ENCODE data around the gene PANK4. TPM values are rescaled to one million over a fixed set of nuclear protein-coding genes. Genes with fewer than 3 reads are reported as not detected.

Gene PANK4
- total RNA-seq, 1 experiment from 2014 or later = 22.1 TPM

DNA sequence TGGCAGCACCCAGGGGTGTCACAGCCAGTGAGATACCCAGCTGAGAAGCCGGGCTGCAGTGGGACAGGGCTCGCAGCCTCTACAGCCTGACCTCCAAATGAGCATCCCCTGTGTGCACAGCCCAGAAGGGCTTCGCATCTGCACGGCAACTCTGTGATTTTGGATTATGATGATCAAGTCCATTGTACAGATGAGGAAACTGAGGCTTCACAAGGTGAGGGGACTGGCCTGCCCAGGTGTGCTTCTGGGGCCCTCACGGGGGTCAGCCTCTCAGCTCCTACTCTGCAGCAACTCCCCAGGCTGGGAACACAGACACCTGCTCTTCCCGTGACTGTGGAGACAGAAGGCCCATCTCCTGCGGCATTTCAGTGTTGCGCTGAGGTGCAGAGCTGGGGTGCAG, 12.5 kb upstream of the PANK4 start:
- TF ChIP-seq, protein P1, sequence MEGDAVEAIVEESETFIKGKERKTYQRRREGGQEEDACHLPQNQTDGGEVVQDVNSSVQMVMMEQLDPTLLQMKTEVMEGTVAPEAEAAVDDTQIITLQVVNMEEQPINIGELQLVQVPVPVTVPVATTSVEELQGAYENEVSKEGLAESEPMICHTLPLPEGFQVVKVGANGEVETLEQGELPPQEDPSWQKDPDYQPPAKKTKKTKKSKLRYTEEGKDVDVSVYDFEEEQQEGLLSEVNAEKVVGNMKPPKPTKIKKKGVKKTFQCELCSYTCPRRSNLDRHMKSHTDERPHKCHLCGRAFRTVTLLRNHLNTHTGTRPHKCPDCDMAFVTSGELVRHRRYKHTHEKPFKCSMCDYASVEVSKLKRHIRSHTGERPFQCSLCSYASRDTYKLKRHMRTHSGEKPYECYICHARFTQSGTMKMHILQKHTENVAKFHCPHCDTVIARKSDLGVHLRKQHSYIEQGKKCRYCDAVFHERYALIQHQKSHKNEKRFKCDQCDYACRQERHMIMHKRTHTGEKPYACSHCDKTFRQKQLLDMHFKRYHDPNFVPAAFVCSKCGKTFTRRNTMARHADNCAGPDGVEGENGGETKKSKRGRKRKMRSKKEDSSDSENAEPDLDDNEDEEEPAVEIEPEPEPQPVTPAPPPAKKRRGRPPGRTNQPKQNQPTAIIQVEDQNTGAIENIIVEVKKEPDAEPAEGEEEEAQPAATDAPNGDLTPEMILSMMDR (IDR thresholded peaks at IDR 0.05; ENCODE audit: unreplicated experiment) = no peak
- H3K27me3 Mint-ChIP-seq (ENCODE audit: insufficient read depth, unreplicated experiment) = no peaks in the 10 kb centered on the region
- POLR2A ChIA-PET = no interaction called here
- peaks cover 6% of the 10 kb centered on the region for H3K36me3 Mint-ChIP-seq (ENCODE audit: insufficient read depth, unreplicated experiment)
- H3K27ac Mint-ChIP-seq (ENCODE audit: low read depth, unreplicated experiment) = no peak overlapping the region
- CTCF ChIA-PET = interaction anchor here (0.6 kb wide), 1 partner anchor 18 kb away, joined by 3 read pairs; no protein-coding TSS in a partner anchor
- no peak overlapping the region for H3K4me3 Mint-ChIP-seq (ENCODE audit: unreplicated experiment)
- no peak for DNase-seq (ENCODE audit: unreplicated experiment)
- no TSS peak for BruUV-seq (replicated peaks)
- intact Hi-C loops (cut with micrococcal nuclease) = no loop called here
- peaks cover 34% of the 10 kb centered on the region for H3K4me1 Mint-ChIP-seq (ENCODE audit: insufficient read depth, unreplicated experiment)
- no peaks in the 10 kb centered on the region for H3K9me3 Mint-ChIP-seq (ENCODE audit: unreplicated experiment)

DNA sequence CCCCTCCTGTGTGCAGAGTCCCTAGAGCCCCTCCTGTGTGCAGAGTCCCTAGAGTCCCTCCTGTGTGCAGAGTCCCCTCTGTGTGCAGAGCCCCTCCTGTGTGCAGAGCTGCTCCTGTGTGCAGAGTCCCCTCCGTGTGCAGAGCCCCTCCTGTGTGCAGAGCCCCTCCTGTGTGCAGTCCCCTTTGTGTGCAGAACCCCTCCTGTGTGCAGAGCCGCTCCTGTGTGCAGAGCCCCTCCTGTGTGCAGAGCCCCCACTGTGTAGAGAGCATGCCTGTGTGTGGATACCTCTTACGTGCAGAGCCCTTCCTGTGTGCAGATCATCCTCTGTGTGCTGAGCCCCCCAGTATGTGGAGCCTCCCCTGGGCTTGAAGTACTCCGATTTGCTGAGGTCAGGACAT, 12.0 kb upstream of the PANK4 start:
- DNase-seq (ENCODE audit: unreplicated experiment) = no peak
- no peaks in the 10 kb centered on the region for H3K27me3 Mint-ChIP-seq (ENCODE audit: insufficient read depth, unreplicated experiment)
- TF ChIP-seq, protein P1 (IDR thresholded peaks at IDR 0.05; ENCODE audit: unreplicated experiment) = no peak
- H3K27ac Mint-ChIP-seq (ENCODE audit: low read depth, unreplicated experiment) = no peak overlapping the region
- no peak overlapping the region for H3K4me3 Mint-ChIP-seq (ENCODE audit: unreplicated experiment)
- CTCF ChIA-PET = interaction anchor here (0.6 kb wide), 1 partner anchor 17 kb away, joined by 3 read pairs; no protein-coding TSS in a partner anchor
- intact Hi-C loops (cut with micrococcal nuclease) = no loop called here
- POLR2A ChIA-PET = interaction anchor here (1.4 kb wide), 1 partner anchor 12 kb away, joined by 3 read pairs; the partner anchor contains the start of gene PANK4
- H3K36me3 Mint-ChIP-seq (ENCODE audit: insufficient read depth, unreplicated experiment) = peaks cover 6% of the 10 kb centered on the region
- peaks cover 39% of the 10 kb centered on the region for H3K4me1 Mint-ChIP-seq (ENCODE audit: insufficient read depth, unreplicated experiment)
- no peaks in the 10 kb centered on the region for H3K9me3 Mint-ChIP-seq (ENCODE audit: unreplicated experiment)
- no TSS peak for BruUV-seq (replicated peaks)

DNA sequence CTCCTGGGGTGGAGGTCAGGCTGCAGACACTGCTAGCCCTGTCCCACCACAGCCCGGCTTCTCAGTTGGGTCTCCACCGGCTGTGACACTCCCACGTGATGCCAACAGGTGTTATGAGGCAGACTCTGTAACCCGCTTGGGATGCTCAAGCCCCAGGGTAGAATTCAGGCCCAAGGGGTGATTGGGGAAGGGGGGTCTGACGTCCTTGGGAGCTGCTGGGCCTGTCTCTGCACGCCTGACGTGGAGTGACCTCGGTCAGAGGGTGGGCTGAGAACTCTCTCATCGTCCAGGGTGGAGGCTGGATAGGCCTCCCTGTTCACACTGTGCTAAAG, 11.4 kb upstream of the PANK4 start:
- CTCF ChIA-PET = interaction anchor here (0.6 kb wide), 1 partner anchor 21 kb away, joined by 3 read pairs; no protein-coding TSS in a partner anchor
- intact Hi-C loops (cut with micrococcal nuclease) = no loop called here
- Mint-ChIP-seq H3K27ac (ENCODE audit: low read depth, unreplicated experiment) (no peak overlapping the region), H3K4me3 (ENCODE audit: unreplicated experiment) (no peak overlapping the region), H3K4me1 (ENCODE audit: insufficient read depth, unreplicated experiment) (peaks cover 43% of the 10 kb centered on the region), H3K9me3 (ENCODE audit: unreplicated experiment) (no peaks in the 10 kb centered on the region), H3K27me3 (ENCODE audit: insufficient read depth, unreplicated experiment) (no peaks in the 10 kb centered on the region), H3K36me3 (ENCODE audit: insufficient read depth, unreplicated experiment) (peaks cover 6% of the 10 kb centered on the region)
- no peak for DNase-seq (ENCODE audit: unreplicated experiment)
- no TSS peak for BruUV-seq (replicated peaks)
- POLR2A ChIA-PET = interaction anchor here (1.4 kb wide), 1 partner anchor 12 kb away, joined by 3 read pairs; the partner anchor contains the start of gene PANK4
- TF ChIP-seq, protein P1 (IDR thresholded peaks at IDR 0.05; ENCODE audit: unreplicated experiment) = no peak

DNA sequence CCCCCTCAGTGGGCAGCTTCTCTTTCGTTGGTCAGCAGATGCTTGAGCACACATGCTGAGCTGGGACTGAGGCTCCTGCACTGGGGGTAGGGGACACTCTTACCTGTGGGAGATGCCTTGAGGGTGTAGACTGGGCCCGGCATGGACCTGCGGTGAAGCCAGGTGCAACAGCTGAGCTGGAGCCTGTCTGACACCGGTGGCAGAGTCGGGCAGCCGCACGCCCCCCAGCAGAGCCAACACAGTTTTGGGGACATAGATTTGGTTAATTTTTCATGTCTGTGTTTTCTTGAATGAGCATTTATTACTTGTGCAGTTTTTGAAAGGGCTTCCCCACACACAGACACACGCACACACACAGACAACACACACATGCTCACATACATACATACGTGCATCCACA, 9.6 kb upstream of the PANK4 start:
- TF ChIP-seq, protein P1 (IDR thresholded peaks at IDR 0.05; ENCODE audit: unreplicated experiment) = no peak
- H3K27ac Mint-ChIP-seq (ENCODE audit: low read depth, unreplicated experiment) = no peak overlapping the region
- peaks cover 6% of the 10 kb centered on the region for H3K36me3 Mint-ChIP-seq (ENCODE audit: insufficient read depth, unreplicated experiment)
- no peaks in the 10 kb centered on the region for H3K27me3 Mint-ChIP-seq (ENCODE audit: insufficient read depth, unreplicated experiment)
- H3K4me3 Mint-ChIP-seq (ENCODE audit: unreplicated experiment) = no peak overlapping the region
- ChIA-PET POLR2A (interaction anchor here (1.6 to 3.6 kb wide), 5 partner anchors 8 to 145 kb away, joined by 8 to 26 read pairs (median 12); partner anchors contain the start of genes MORN1, PANK4 and RER1), CTCF (interaction anchor here (3.7 kb wide), 1 partner anchor 12 kb away, joined by 28 read pairs; no protein-coding TSS in a partner anchor)
- H3K4me1 Mint-ChIP-seq (ENCODE audit: insufficient read depth, unreplicated experiment) = peaks cover 44% of the 10 kb centered on the region
- no TSS peak for BruUV-seq (replicated peaks)
- no peak for DNase-seq (ENCODE audit: unreplicated experiment)
- no peaks in the 10 kb centered on the region for H3K9me3 Mint-ChIP-seq (ENCODE audit: unreplicated experiment)
- intact Hi-C loops (cut with micrococcal nuclease) = no loop called here
